ENCODE measurements around the gene ATP2B3.

ATP2B3 gene

DNA sequence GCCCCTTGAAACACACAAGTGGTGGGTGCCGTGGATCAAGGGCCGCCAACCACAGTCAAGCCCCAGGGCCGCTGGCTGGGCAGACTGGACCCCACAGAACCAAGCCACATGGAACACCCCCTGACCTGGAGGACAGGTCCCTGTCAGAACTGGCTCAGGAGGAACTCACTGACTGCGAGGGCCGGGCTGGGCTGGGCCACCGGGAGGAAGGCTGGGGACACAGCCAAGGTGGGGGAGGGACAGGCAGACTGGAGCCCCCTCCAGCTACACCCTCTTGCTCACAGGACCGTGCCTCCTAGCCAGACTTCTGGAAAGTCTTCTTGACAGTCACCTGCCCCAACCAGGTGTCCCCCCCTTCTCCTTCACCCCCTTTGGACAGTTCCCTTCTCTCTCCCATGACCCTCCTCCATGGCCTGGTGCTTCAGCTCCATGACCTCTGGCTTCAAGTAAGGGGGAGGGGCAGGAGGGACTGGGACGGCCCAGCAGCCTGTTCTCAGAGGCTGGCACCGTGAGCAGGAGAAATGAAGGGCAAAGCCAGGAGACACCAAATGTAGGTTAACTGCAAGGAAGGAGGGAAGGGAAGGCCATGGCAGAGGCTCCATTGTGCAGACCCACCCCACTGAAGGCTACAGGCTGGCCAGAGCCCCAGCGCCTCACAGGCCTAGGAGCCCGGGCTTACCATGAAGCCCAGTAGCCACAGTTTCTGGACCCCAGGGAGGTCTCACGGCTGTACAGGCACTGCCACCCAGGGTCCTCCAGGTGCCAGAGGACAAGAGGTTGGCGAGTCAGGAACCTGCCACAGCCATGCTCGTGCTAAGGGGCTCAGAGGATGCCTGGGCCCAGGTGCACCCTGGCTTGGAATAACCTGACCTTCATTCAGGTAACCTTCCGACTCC lies 107.0 kb downstream of the ATP2B3 start:
- no peak overlapping the region for H3K4me3 ChIP-seq (ENCODE audit: low read length)
- H3K9me3 ChIP-seq (ENCODE audit: control insufficient read depth, low read length), result no peaks in the 10 kb centered on the region
- no peaks in the 10 kb centered on the region for H3K36me3 ChIP-seq (ENCODE audit: control insufficient read depth, insufficient read depth, low read length)
- H3K4me1 ChIP-seq (ENCODE audit: control insufficient read depth, insufficient read depth, low read length), result no peaks in the 10 kb centered on the region
- H3K9ac ChIP-seq (ENCODE audit: low read length), result no peak overlapping the region
- no peaks in the 10 kb centered on the region for H3K27me3 ChIP-seq (ENCODE audit: control insufficient read depth, insufficient read depth, low read length)

DNA sequence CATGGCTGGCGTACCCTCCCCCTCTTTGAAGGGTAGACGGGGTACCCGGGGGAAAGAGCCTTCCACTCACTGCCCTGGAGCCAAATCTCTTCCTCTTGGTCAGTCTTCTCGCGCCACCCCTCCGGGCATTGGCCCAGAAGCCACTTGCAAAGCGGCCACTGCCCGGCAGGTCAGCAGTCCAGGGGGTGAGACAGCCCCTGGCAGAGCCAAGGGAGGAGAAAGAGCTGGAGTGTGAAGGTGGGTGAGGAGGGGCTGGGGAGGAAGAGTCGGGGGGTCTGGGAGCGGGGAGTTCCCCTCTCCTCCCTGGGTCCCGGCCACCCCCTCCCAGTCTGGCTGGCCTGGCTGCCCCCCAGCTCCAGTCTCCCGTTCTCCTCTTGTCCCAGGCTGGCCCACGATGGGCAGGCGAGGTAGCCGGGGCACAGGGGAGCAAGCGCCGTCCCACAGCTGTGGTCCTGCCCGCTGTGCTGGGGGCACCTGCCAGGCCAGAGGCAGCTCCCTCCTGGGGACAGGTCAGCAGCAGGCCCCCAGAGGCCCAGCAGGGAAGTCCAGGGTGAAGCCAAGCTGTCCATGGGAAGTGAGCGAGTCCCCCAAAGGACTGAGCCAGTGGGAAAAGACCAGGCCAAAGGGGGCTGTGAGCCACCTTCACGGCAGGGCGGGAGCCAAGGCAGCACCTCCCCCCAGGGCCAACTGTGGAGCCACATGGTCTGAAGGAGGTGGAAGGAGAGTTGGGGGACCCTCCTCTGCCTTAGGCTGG lies 108.0 kb downstream of the ATP2B3 start:
- no peaks in the 10 kb centered on the region for H3K36me3 ChIP-seq (ENCODE audit: control insufficient read depth, insufficient read depth, low read length)
- H3K9me3 ChIP-seq (ENCODE audit: control insufficient read depth, low read length), result no peaks in the 10 kb centered on the region
- H3K4me1 ChIP-seq (ENCODE audit: control insufficient read depth, insufficient read depth, low read length), result no peaks in the 10 kb centered on the region
- H3K4me3 ChIP-seq (ENCODE audit: low read length), result no peak overlapping the region
- H3K27me3 ChIP-seq (ENCODE audit: control insufficient read depth, insufficient read depth, low read length), result no peaks in the 10 kb centered on the region
- H3K9ac ChIP-seq (ENCODE audit: low read length), result no peak overlapping the region

DNA sequence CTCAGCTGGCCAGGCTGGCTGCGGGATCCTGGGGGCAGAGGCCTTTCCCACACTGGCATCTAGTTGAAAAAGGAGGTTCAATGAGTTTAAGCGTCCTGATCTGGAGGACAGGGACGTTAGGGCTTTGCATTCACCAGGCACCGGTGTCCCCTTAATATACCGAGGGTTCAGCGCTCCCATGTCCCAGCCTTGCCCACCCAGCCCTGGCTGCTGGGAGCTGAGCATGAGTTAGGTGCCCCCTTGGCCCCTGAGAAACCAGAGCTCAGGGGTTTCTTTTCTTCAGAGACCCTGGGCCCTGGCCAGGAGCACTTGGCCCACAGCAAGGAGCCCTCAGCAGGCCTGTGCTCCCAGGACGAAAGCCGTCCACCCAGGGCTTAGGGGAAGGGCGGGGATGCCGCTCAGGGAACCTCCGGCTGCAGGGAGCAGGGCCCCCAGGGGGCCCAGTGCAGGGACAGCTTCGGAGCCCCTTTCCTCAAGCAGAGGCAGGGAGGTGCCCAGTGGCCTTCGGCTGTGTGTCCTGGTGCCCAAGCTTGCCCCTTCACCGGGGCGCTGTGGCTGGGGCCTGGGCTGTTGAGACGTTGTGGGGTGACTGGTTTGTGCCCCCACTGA lies 108.7 kb downstream of the ATP2B3 start:
- Histone ChIP-seq H3K36me3 (ENCODE audit: control insufficient read depth, insufficient read depth, low read length) (no peaks in the 10 kb centered on the region), H3K4me3 (ENCODE audit: low read length) (no peak overlapping the region), H3K9me3 (ENCODE audit: control insufficient read depth, low read length) (no peaks in the 10 kb centered on the region), H3K9ac (ENCODE audit: low read length) (no peak overlapping the region), H3K27me3 (ENCODE audit: control insufficient read depth, insufficient read depth, low read length) (no peaks in the 10 kb centered on the region), H3K4me1 (ENCODE audit: control insufficient read depth, insufficient read depth, low read length) (no peaks in the 10 kb centered on the region)

DNA sequence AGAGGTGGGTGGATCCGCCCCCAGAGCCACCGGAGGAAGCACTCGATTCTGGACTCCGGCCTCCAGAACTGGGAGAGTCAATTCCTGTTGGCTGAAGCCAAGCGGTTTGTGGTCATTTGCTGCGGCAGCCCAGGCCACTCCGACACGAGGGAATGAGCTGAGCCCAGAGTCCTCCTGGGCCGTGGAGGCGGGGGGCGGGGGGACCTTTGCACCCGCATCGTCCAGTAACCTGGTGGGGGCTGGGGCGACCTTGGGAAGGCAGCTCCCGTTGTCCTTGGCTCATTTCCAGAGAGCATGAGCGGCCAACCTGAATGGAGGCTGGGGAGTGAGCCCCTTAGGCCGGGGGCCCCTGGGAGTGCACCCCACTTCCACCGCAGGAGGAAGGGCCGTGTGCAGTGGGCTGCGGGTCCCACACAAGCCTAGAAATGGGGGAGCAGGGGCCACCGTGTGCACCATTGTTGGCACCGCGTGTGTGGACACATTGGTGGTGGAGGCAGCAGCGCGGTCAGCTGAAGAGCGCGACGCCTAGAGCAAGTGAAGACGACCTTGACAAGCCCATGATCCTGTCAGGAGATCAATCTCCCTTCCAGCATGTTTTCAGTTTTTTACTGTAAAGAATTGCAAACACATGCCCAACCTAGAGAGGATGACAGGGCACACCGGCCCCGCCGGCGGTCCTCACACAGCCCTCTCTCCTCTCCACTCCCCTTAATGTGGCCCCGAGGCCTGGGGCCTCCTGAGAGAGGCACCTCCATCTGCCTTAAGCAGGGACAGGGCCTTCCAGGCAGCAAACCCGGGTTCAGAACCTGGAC lies 109.6 kb downstream of the ATP2B3 start:
- Histone ChIP-seq H3K9ac (ENCODE audit: low read length) (no peak overlapping the region), H3K9me3 (ENCODE audit: control insufficient read depth, low read length) (no peaks in the 10 kb centered on the region), H3K36me3 (ENCODE audit: control insufficient read depth, insufficient read depth, low read length) (no peaks in the 10 kb centered on the region), H3K4me3 (ENCODE audit: low read length) (no peak overlapping the region), H3K27me3 (ENCODE audit: control insufficient read depth, insufficient read depth, low read length) (no peaks in the 10 kb centered on the region), H3K4me1 (ENCODE audit: control insufficient read depth, insufficient read depth, low read length) (no peaks in the 10 kb centered on the region)

DNA sequence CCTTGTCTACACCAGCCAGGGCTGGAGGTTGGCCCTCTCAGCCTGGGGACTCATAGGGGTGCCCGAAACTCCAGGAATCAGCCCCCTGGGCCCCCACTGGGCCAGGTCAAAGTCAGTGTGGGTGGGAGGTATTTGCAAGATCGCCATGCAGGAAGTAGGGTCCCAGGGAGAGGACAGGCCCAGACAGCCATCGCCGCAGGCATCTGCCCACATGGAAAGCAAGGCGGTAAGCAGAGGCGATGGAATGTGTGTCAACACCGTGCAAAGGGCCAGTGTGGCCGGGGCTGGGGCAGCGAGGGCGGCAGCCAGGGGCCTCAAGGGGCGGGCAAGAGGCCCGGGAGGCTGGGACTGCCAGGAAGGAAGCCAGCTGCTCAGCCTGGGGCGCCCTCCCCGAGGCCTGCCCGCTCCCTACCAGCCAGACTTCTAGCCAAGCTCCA lies 110.3 kb downstream of the ATP2B3 start:
- H3K36me3 ChIP-seq (ENCODE audit: control insufficient read depth, insufficient read depth, low read length), result no peaks in the 10 kb centered on the region
- H3K4me1 ChIP-seq (ENCODE audit: control insufficient read depth, insufficient read depth, low read length), result no peaks in the 10 kb centered on the region
- no peaks in the 10 kb centered on the region for H3K27me3 ChIP-seq (ENCODE audit: control insufficient read depth, insufficient read depth, low read length)
- H3K9ac ChIP-seq (ENCODE audit: low read length), result no peak overlapping the region
- no peaks in the 10 kb centered on the region for H3K9me3 ChIP-seq (ENCODE audit: control insufficient read depth, low read length)
- no peak overlapping the region for H3K4me3 ChIP-seq (ENCODE audit: low read length)

DNA sequence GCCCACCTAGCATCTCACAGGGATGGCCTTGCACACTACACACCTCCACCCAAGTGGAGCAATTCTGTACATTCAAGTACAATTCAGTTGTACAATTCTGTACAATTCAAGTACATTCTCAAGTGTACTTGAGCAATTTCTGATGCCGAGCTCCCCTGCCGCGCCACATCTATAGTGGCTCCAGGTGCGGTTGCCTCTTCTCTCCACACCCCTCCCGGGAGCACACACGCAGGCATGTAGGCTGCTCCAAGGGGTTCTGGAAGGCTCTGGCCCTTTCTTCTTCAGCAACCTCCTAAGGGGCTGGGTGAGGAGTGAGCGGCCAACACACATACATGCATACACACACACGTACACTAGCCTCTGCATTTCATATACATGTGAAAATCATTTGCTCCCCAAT lies 110.7 kb downstream of the ATP2B3 start:
- H3K9ac ChIP-seq (ENCODE audit: low read length), result no peak overlapping the region
- no peak overlapping the region for H3K4me3 ChIP-seq (ENCODE audit: low read length)
- no peaks in the 10 kb centered on the region for H3K36me3 ChIP-seq (ENCODE audit: control insufficient read depth, insufficient read depth, low read length)
- no peaks in the 10 kb centered on the region for H3K9me3 ChIP-seq (ENCODE audit: control insufficient read depth, low read length)
- no peaks in the 10 kb centered on the region for H3K4me1 ChIP-seq (ENCODE audit: control insufficient read depth, insufficient read depth, low read length)
- no peaks in the 10 kb centered on the region for H3K27me3 ChIP-seq (ENCODE audit: control insufficient read depth, insufficient read depth, low read length)

DNA sequence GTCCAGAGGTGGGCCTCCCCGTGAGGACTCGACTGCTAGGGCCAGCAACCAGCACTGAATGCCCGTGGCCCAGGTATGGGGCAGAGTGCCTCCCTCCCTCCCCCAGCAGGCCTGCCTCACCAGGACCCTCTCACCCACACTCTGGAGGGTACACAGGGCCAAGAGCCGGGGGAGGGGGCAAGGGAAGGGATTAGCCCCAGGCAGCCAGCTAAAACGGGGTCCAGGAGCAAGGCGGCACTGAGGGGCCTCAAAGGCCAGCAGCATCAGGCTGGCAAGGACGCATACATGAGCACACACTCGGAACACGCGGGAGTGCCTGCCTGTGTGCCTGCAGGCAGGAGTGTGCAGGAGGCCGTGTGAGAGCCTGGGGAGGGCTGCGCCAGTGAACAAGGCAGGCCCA lies 111.2 kb downstream of the ATP2B3 start:
- H3K27me3 ChIP-seq (ENCODE audit: control insufficient read depth, insufficient read depth, low read length), result no peaks in the 10 kb centered on the region

DNA sequence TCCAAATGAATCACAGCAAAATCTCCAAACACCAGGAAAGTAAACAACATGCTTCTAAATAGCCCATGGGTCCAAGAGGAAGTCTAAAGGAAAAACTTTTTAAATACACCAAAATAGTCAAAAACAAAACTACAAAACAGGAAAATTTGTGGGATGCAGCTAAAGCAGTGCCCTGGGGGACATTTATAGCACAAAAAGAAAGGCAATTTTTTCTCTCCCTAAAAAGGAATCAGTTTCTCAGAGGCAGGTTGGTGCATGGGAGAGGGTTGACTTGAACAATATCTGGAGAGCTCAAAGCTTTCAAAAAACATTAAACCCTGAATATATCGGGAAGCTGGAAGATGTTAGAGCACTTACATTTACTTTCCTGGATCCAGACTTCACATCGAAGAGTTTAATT lies 113.9 kb downstream of the ATP2B3 start:
- Histone ChIP-seq H3K9ac (ENCODE audit: low read length) (no peak overlapping the region), H3K4me3 (ENCODE audit: low read length) (no peak overlapping the region), H3K27me3 (ENCODE audit: control insufficient read depth, insufficient read depth, low read length) (peaks cover 4% of the 10 kb centered on the region), H3K9me3 (ENCODE audit: control insufficient read depth, low read length) (no peaks in the 10 kb centered on the region), H3K4me1 (ENCODE audit: control insufficient read depth, insufficient read depth, low read length) (no peaks in the 10 kb centered on the region), H3K36me3 (ENCODE audit: control insufficient read depth, insufficient read depth, low read length) (no peaks in the 10 kb centered on the region)

More for the DNA sequence above, 111.2 kb downstream of the ATP2B3 start:
- H3K36me3 ChIP-seq (ENCODE audit: control insufficient read depth, insufficient read depth, low read length), result no peaks in the 10 kb centered on the region
- H3K4me1 ChIP-seq (ENCODE audit: control insufficient read depth, insufficient read depth, low read length), result no peaks in the 10 kb centered on the region
- H3K9ac ChIP-seq (ENCODE audit: low read length), result no peak overlapping the region
- no peaks in the 10 kb centered on the region for H3K9me3 ChIP-seq (ENCODE audit: control insufficient read depth, low read length)
- H3K4me3 ChIP-seq (ENCODE audit: low read length), result no peak overlapping the region

DNA sequence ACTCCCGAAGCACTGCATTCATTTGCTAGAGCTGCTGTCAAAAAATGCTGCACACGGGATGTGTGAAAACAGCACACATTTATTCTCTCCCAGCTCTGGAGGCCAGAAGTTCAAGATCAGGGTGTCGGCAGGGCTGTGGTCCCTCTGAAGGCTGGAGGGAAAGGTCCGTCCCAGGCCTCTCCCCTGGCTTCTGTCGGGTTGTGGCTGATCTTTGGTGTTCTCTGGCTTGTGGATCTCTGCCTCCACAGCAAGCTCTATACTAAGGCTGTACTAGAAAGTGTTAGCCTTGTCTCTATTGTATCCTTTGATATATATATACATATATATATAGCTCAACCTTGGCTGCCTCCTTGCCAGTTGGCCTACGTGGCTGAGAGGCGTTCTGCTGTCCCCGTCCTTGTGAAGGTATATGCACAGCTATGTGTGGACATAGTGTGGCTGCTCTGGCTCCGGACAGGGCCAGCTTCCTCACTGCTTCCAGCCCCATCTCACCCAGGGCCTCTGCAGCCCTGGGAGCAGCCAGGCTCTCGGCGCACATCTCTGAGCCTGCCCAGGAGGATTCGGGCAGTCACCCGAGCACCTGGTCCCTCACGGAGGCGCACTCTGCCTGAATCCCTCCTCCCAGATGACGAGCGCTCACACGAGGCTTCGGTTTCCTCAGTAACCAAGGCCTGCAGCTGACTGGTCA lies 114.6 kb downstream of the ATP2B3 start:
- Histone ChIP-seq H3K9me3 (ENCODE audit: control insufficient read depth, low read length) (no peaks in the 10 kb centered on the region), H3K9ac (ENCODE audit: low read length) (no peak overlapping the region), H3K4me1 (ENCODE audit: control insufficient read depth, insufficient read depth, low read length) (no peaks in the 10 kb centered on the region), H3K27me3 (ENCODE audit: control insufficient read depth, insufficient read depth, low read length) (peaks cover 4% of the 10 kb centered on the region), H3K4me3 (ENCODE audit: low read length) (no peak overlapping the region), H3K36me3 (ENCODE audit: control insufficient read depth, insufficient read depth, low read length) (no peaks in the 10 kb centered on the region)

Measured in mucosa of stomach (tissue), 1 donor.